ENCODE measurements around the gene TMEM179.

- TF ChIP-seq CTCF (IDR thresholded peaks at IDR 0.05) = no peak
- no peak for TF ChIP-seq POLR2A (IDR thresholded peaks at IDR 0.05)
These were observed 37.2 kb downstream of the TMEM179 start for GRCh38 chr14:104567141-104567956.
